Hematopoietic multipotent progenitor cell (in vitro differentiated cells): ENCODE results near the gene PLA2G4D. TPM values are rescaled to one million over a fixed set of nuclear protein-coding genes. Genes with fewer than 3 reads are reported as not detected.
"Not testable (repeated sequence)": the region's sequence is repeated elsewhere in the genome, so short reads cannot be mapped to it uniquely, and the experiment has no call there.

Experiments used
- DNase-seq, 3 donors: peaks; one replicate each; pipeline ENCODE4 v3.0.0-alpha.2; 2011 to 2015; ENCODE audit warnings: low read depth in 2 of 3, low spot score in 2 of 3
- total RNA-seq: library from RNA; depleted of rRNA; stranded (reverse); fragments of >200 nt; gene quantifications from one replicate; pipeline ENCODE4 v1.2.3, GENCODE V29; 2012

Gene PLA2G4D
- total RNA-seq, 1 donor = not detected

GRCh38 chr15:42091753-42092397, 2.5 kb downstream of the PLA2G4D start:
- not testable (repeated sequence) for DNase-seq

- DNase-seq = no peak
Measured at GRCh38 chr15:42090781-42091180, 3.6 kb downstream of the PLA2G4D start.

GRCh38 chr15:42090370-42090769, 4.0 kb downstream of the PLA2G4D start:
- no peak for DNase-seq

GRCh38 chr15:42089942-42090341, 4.4 kb downstream of the PLA2G4D start:
- no peak for DNase-seq

GRCh38 chr15:42088801-42089640, 5.3 kb downstream of the PLA2G4D start:
- DNase-seq = no peak

- no peak for DNase-seq
Measured at GRCh38 chr15:42087926-42088800, 6.2 kb downstream of the PLA2G4D start.

- DNase-seq = no peak
Measured at GRCh38 chr15:42087460-42087859, 6.9 kb downstream of the PLA2G4D start.

- no peak for DNase-seq
Measured at GRCh38 chr15:42085721-42086120, 8.6 kb downstream of the PLA2G4D start.

- DNase-seq = no peak
Measured at GRCh38 chr15:42085236-42085605, 9.1 kb downstream of the PLA2G4D start.

- DNase-seq = peak in 2 of 3 donors; percentile 19 to 40
Measured at GRCh38 chr15:42084465-42085235, 9.7 kb downstream of the PLA2G4D start.

- no peak for DNase-seq
Measured at GRCh38 chr15:42083916-42084315, 10.4 kb downstream of the PLA2G4D start.

- DNase-seq = no peak
Measured at GRCh38 chr15:42083605-42083908, 10.8 kb downstream of the PLA2G4D start.

- no peak for DNase-seq
Measured at GRCh38 chr15:42082823-42083604, 11.3 kb downstream of the PLA2G4D start.

GRCh38 chr15:42082141-42082540, 12.2 kb downstream of the PLA2G4D start:
- DNase-seq = no peak

- DNase-seq = no peak
Measured at GRCh38 chr15:42080919-42081830, 13.2 kb downstream of the PLA2G4D start.

GRCh38 chr15:42080186-42080918, 14.0 kb downstream of the PLA2G4D start:
- DNase-seq = no peak

- no peak for DNase-seq
Measured at GRCh38 chr15:42079401-42079908, 14.9 kb downstream of the PLA2G4D start.

GRCh38 chr15:42078903-42079302, 15.5 kb downstream of the PLA2G4D start:
- no peak for DNase-seq
